Endothelial cell of umbilical vein (primary cell): ENCODE data around the gene METRNL.

Source experiments
- EZH2 ChIP-seq: IDR thresholded peaks from 2 replicates; pipeline ENCODE4 v1.6.1; 2012; ENCODE audit warnings: borderline replicate concordance, low read depth, mild to moderate bottlenecking, moderate library complexity, low read length, inconsistent platforms; ENCODE audit not compliant: severe bottlenecking
- FOS ChIP-seq: IDR thresholded peaks from 2 replicates; pipeline ENCODE4 v1.6.1; 2011; ENCODE audit warnings: mild to moderate bottlenecking, low read length, moderate library complexity, borderline replicate concordance; ENCODE audit not compliant: insufficient read depth
- GATA2 ChIP-seq: IDR thresholded peaks from 2 replicates; pipeline ENCODE4 v1.7.0; 2011; ENCODE audit warnings: low read depth, mild to moderate bottlenecking, moderate library complexity, mixed read lengths, low read length; ENCODE audit not compliant: insufficient read length, insufficient read depth
- MYC ChIP-seq: IDR thresholded peaks from one replicate; pipeline ENCODE4 v1.6.1; 2011; ENCODE audit warnings: mild to moderate bottlenecking, low read depth, low read length
- POLR2A ChIP-seq: IDR thresholded peaks from 2 replicates; pipeline ENCODE4 v1.6.1; 2012; ENCODE audit warnings: low read depth, mild to moderate bottlenecking, control low read depth, low read length
- POLR2AphosphoS5 ChIP-seq: IDR thresholded peaks from 2 replicates; pipeline ENCODE4 v1.6.1; 2012; ENCODE audit warnings: low read depth, mild to moderate bottlenecking, control low read depth, low read length, moderate library complexity; ENCODE audit not compliant: insufficient read depth
- TF ChIP-seq, protein P1 (sequence below), 2 donors: IDR thresholded peaks; 1 replicate in 1 of 2; 2 replicates in 1 of 2; pipeline ENCODE4 v1.5.1; 2011; ENCODE audit warnings: low read length in 2 of 2, mild to moderate bottlenecking in 2 of 2, moderate library complexity in 2 of 2, control low read depth in 1 of 2, inconsistent platforms in 1 of 2, low read depth in 1 of 2; ENCODE audit not compliant: insufficient read depth in 1 of 2; ENCODE audit errors: extremely low read depth in 1 of 2
- TF ChIP-seq, protein P2 (sequence below): IDR thresholded peaks from 2 replicates; pipeline ENCODE4 v1.6.1; 2011; ENCODE audit not compliant: insufficient read depth, insufficient read length

DNA sequence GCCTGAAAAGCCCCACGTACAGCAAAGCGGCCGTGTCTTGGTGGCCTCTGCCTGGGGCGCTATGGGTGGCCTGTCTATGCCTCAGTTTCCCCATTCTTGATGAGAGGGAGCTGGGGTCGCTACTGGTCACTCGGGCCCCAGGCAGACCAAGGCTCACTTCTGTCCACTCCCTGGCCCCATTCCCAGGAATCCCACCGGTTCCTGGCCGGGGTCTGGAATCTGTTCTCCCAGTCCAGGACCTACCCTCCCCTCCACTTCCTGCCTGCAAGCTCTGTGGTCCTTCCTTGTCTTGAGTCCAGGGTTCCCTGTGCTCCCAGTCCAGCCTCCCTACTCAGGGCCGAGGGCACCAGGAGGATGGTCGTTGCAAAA, 24.5 kb downstream of the METRNL start:
- TF ChIP-seq POLR2A, result no peak
- TF ChIP-seq, protein P1, sequence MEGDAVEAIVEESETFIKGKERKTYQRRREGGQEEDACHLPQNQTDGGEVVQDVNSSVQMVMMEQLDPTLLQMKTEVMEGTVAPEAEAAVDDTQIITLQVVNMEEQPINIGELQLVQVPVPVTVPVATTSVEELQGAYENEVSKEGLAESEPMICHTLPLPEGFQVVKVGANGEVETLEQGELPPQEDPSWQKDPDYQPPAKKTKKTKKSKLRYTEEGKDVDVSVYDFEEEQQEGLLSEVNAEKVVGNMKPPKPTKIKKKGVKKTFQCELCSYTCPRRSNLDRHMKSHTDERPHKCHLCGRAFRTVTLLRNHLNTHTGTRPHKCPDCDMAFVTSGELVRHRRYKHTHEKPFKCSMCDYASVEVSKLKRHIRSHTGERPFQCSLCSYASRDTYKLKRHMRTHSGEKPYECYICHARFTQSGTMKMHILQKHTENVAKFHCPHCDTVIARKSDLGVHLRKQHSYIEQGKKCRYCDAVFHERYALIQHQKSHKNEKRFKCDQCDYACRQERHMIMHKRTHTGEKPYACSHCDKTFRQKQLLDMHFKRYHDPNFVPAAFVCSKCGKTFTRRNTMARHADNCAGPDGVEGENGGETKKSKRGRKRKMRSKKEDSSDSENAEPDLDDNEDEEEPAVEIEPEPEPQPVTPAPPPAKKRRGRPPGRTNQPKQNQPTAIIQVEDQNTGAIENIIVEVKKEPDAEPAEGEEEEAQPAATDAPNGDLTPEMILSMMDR (IDR thresholded peaks at IDR 0.05; ENCODE audit: extremely low read depth in 1 of 2, insufficient read depth in 1 of 2, low read depth in 1 of 2, low read length in 2 of 2), result no peak
- TF ChIP-seq, protein P2, sequence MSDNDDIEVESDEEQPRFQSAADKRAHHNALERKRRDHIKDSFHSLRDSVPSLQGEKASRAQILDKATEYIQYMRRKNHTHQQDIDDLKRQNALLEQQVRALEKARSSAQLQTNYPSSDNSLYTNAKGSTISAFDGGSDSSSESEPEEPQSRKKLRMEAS, result no peak
- no peak for TF ChIP-seq EZH2
- TF ChIP-seq POLR2AphosphoS5, result no peak
- no peak for TF ChIP-seq MYC
- TF ChIP-seq FOS, result no peak
- no peak for TF ChIP-seq GATA2
